ENCODE results near the gene RBCK1.

Gene RBCK1

GRCh38 chr20:418858-419365 is 10.8 kb downstream of the RBCK1 start:
- DNase-seq (ENCODE audit: low read depth in 2 of 2), result no peak

GRCh38 chr20:419556-420165 is 11.6 kb downstream of the RBCK1 start:
- no peak for DNase-seq (ENCODE audit: low read depth in 2 of 2)

- no peak for DNase-seq (ENCODE audit: low read depth in 2 of 2)
These were observed 12.1 kb downstream of the RBCK1 start for GRCh38 chr20:420166-420620.

GRCh38 chr20:420721-421574 is 12.8 kb downstream of the RBCK1 start:
- no peak for DNase-seq (ENCODE audit: low read depth in 2 of 2)

- no peak for DNase-seq (ENCODE audit: low read depth in 2 of 2)
These were observed 13.7 kb downstream of the RBCK1 start for GRCh38 chr20:421685-422250.

GRCh38 chr20:426566-426965 is 18.5 kb downstream of the RBCK1 start:
- no peak for DNase-seq (ENCODE audit: low read depth in 2 of 2)

- DNase-seq (ENCODE audit: low read depth in 2 of 2), result no peak
These were observed 19.3 kb downstream of the RBCK1 start for GRCh38 chr20:427401-427800.

- DNase-seq (ENCODE audit: low read depth in 2 of 2), result no peak
These were observed 20.0 kb downstream of the RBCK1 start for GRCh38 chr20:427849-428657.

- no peak for DNase-seq (ENCODE audit: low read depth in 2 of 2)
These were observed 20.6 kb downstream of the RBCK1 start for GRCh38 chr20:428658-429200.

GRCh38 chr20:430091-430999 is 22.2 kb downstream of the RBCK1 start:
- no peak for DNase-seq (ENCODE audit: low read depth in 2 of 2)

GRCh38 chr20:431012-431904 is 23.2 kb downstream of the RBCK1 start:
- DNase-seq (ENCODE audit: low read depth in 2 of 2), result peak in 1 of 2 donors; percentile 32

GRCh38 chr20:432208-432607 is 24.1 kb downstream of the RBCK1 start:
- DNase-seq (ENCODE audit: low read depth in 2 of 2), result no peak

GRCh38 chr20:432677-433299 is 24.7 kb downstream of the RBCK1 start:
- DNase-seq (ENCODE audit: low read depth in 2 of 2), result no peak

- peak; percentile 54 to 59 for DNase-seq (ENCODE audit: low read depth in 2 of 2)
These were observed 25.3 kb downstream of the RBCK1 start for GRCh38 chr20:433300-433975.

- DNase-seq (ENCODE audit: low read depth in 2 of 2), result no peak
These were observed 26.1 kb downstream of the RBCK1 start for GRCh38 chr20:434221-434620.

- DNase-seq (ENCODE audit: low read depth in 2 of 2), result no peak
These were observed 26.7 kb downstream of the RBCK1 start for GRCh38 chr20:434661-435419.

GRCh38 chr20:435558-435957 is 27.5 kb downstream of the RBCK1 start:
- no peak for DNase-seq (ENCODE audit: low read depth in 2 of 2)

- no peak for DNase-seq (ENCODE audit: low read depth in 2 of 2)
These were observed 28.4 kb downstream of the RBCK1 start for GRCh38 chr20:436476-436875.

All from stimulated activated CD8-positive, alpha-beta memory T cell treated with anti-CD3 and anti-CD28 coated beads, Interleukin-2, amount 100 ng/mL, for 48 hours (primary cell).